Calu3 (cell line): Measurements from ENCODE around the gene ATP5MG. TPM values are rescaled to one million over a fixed set of nuclear protein-coding genes. Genes with fewer than 3 reads are reported as not detected.
"Not testable (repeated sequence)": the region's sequence is repeated elsewhere in the genome, so short reads cannot be mapped to it uniquely, and the experiment has no call there.

ENCODE experiments used
- BruUV-seq: library from RNA; stranded (reverse); fragments of 400-500 nt; replicated peaks from 2 replicates; lab custom pipeline; 2021; lab: Mats Ljungman, UMichigan
- CTCF ChIA-PET: fragments of 300-600 bp; sonication (Branson Sonifier 250); formaldehyde crosslinking; loops from one replicate; lab custom pipeline; 2022; ENCODE audit warnings: antibody characterized with exemption; lab: Charles Lee
- DNase-seq: peaks from one replicate; pipeline ENCODE4 v3.0.0; 2022
- H3K27ac Mint-ChIP-seq: one replicate; pipeline ENCODE4 v1.8.0; 2022; ENCODE audit warnings: mixed read lengths; ENCODE audit not compliant: unreplicated experiment
- H3K27me3 Mint-ChIP-seq: one replicate; pipeline ENCODE4 v1.8.0; 2022; ENCODE audit warnings: mixed read lengths; ENCODE audit not compliant: unreplicated experiment
- H3K36me3 Mint-ChIP-seq: one replicate; pipeline ENCODE4 v1.8.0; 2022; ENCODE audit warnings: mild to moderate bottlenecking, moderate library complexity, mixed read lengths; ENCODE audit not compliant: insufficient read depth, unreplicated experiment
- H3K4me1 Mint-ChIP-seq: one replicate; pipeline ENCODE4 v1.8.0; 2022; ENCODE audit warnings: mild to moderate bottlenecking, low read depth, mixed read lengths; ENCODE audit not compliant: unreplicated experiment
- H3K4me3 Mint-ChIP-seq: one replicate; pipeline ENCODE4 v1.8.0; 2022; ENCODE audit warnings: mild to moderate bottlenecking, low read depth, moderate library complexity, mixed read lengths; ENCODE audit not compliant: unreplicated experiment
- H3K9me3 Mint-ChIP-seq: one replicate; pipeline ENCODE4 v1.8.0; 2022; ENCODE audit warnings: low read depth, mixed read lengths; ENCODE audit not compliant: unreplicated experiment
- CTCF ChIP-seq: fragments of 200-600 bp; IDR thresholded peaks from one replicate; pipeline ENCODE4 v1.8.0; 2022; ENCODE audit warnings: antibody characterized with exemption; ENCODE audit not compliant: unreplicated experiment
- intact Hi-C: fragments of 100-400 bp; cut with micrococcal nuclease; formaldehyde crosslinking; loops from one replicate; pipeline ENCODE4 v1.10.0; 2022; ENCODE audit not compliant: unreplicated experiment
- total RNA-seq: library from RNA; stranded (reverse); gene quantifications from 2 replicates; pipeline ENCODE4 v1.2.3, GENCODE V29; 2022

ATP5MG gene
- total RNA-seq, 1 experiment from 2014 or later = 145 TPM

GRCh38 chr11:118415739-118416068 lies 14.3 kb downstream of the ATP5MG start:
- Mint-ChIP-seq H3K36me3 (peaks cover 6% of the 10 kb centered on the region), H3K4me1 (peaks cover 20% of the 10 kb centered on the region), H3K27me3 (no peaks in the 10 kb centered on the region), H3K9me3 (no peaks in the 10 kb centered on the region), H3K4me3 (no peak overlapping the region), H3K27ac (no peak overlapping the region)
- TF ChIP-seq CTCF = no peak
- DNase-seq = peak; percentile 49
- intact Hi-C loops = no loop called here
- CTCF ChIA-PET = no interaction called here
- BruUV-seq = no TSS peak

- intact Hi-C loops, DNase-seq, H3K36me3 Mint-ChIP-seq, BruUV-seq, H3K9me3 Mint-ChIP-seq, H3K27me3 Mint-ChIP-seq, H3K4me3 Mint-ChIP-seq, H3K27ac Mint-ChIP-seq: not testable (repeated sequence)
- CTCF ChIA-PET = interaction anchor here (0.6 kb wide), 1 partner anchor 131 kb away, joined by 5 read pairs; no protein-coding TSS in a partner anchor
- peaks cover 27% of the 10 kb centered on the region for H3K4me1 Mint-ChIP-seq
Measured at GRCh38 chr11:118416900-118417299, 15.5 kb downstream of the ATP5MG start.

- H3K4me3 Mint-ChIP-seq = peak overlapping the region; percentile 43
- H3K9me3 Mint-ChIP-seq = no peaks in the 10 kb centered on the region
- no peaks in the 10 kb centered on the region for H3K36me3 Mint-ChIP-seq
- intact Hi-C loops = no loop called here
- peaks cover 27% of the 10 kb centered on the region for H3K4me1 Mint-ChIP-seq
- CTCF ChIA-PET = interaction anchor here (0.5 kb wide), 1 partner anchor 280 kb away, joined by 3 read pairs; no protein-coding TSS in a partner anchor
- no peak for DNase-seq
- no peaks in the 10 kb centered on the region for H3K27me3 Mint-ChIP-seq
- TF ChIP-seq CTCF = no peak
- H3K27ac Mint-ChIP-seq = peak overlapping the region; percentile 15
- no TSS peak for BruUV-seq
Measured at GRCh38 chr11:118417801-118418200, 16.4 kb downstream of the ATP5MG start.

GRCh38 chr11:118418766-118419165 lies 17.4 kb downstream of the ATP5MG start:
- Mint-ChIP-seq H3K4me3 (peak overlapping the region; percentile 38), H3K27ac (peak overlapping the region; percentile 59), H3K4me1 (peaks cover 29% of the 10 kb centered on the region), H3K36me3 (peaks cover 3% of the 10 kb centered on the region), H3K27me3 (no peaks in the 10 kb centered on the region), H3K9me3 (no peaks in the 10 kb centered on the region)
- no peak for TF ChIP-seq CTCF
- DNase-seq = no peak
- CTCF ChIA-PET = no interaction called here
- intact Hi-C loops = no loop called here
- no TSS peak for BruUV-seq

GRCh38 chr11:118427707-118428106 lies 26.3 kb downstream of the ATP5MG start:
- Mint-ChIP-seq H3K27me3 (no peaks in the 10 kb centered on the region), H3K4me1 (peaks cover 27% of the 10 kb centered on the region), H3K27ac (no peak overlapping the region), H3K4me3 (no peak overlapping the region), H3K9me3 (no peaks in the 10 kb centered on the region), H3K36me3 (peaks cover 7% of the 10 kb centered on the region)
- intact Hi-C loops = no loop called here
- no peak for TF ChIP-seq CTCF
- no TSS peak for BruUV-seq
- CTCF ChIA-PET = interaction anchor here (0.6 kb wide), 1 partner anchor 1353 kb away, joined by 4 read pairs; no protein-coding TSS in a partner anchor
- DNase-seq = no peak
